ENCODE data around the gene DOCK1. TPM values are rescaled to one million over a fixed set of nuclear protein-coding genes. Genes with fewer than 3 reads are reported as not detected.

The DOCK1 gene
- polyA plus RNA-seq, 1 donor: 29.9 TPM

GRCh38 chr10:127148066-127148932 is 243.1 kb downstream of the DOCK1 start:
- no peak for DNase-seq

DNA sequence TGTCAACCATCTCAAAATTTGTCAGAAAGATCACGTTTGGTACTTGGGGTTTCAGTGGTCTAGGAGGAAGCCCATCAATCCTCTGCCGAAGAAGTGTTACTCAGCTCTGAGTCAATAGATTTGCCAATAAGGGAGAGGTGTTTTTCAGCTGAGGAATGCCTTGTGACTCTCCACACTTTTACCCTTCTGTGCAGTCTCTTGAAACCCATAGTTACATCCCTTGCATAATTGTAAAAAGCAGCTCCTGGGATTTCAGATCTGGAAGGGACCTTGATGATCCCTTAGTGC is 243.6 kb downstream of the DOCK1 start:
- no peak for DNase-seq

GRCh38 chr10:127149501-127150081 is 244.4 kb downstream of the DOCK1 start:
- no peak for DNase-seq

GRCh38 chr10:127150136-127150535 is 244.9 kb downstream of the DOCK1 start:
- no peak for DNase-seq

DNA sequence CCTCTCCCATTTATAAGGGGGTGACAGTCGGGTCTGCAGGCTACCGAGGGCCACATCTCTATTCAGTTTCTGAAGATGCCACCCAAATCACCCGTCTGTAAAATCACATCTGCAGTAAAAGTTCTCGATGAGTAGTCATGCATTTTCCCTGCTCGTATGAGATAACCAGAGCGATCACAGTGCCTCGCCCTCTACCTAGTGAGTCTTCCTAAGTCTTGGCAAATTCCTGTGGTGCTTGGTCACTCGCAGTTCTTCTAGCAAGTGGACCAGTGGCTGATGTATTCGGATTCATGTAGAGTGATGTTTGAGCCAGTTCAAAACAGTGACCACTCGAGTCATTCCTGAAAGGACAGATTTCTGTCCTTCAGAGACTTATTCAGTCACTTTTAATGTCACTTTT is 246.3 kb downstream of the DOCK1 start:
- no peak for DNase-seq

- no peak for DNase-seq
Observed at GRCh38 chr10:127151981-127152699, 246.9 kb downstream of the DOCK1 start.

DNA sequence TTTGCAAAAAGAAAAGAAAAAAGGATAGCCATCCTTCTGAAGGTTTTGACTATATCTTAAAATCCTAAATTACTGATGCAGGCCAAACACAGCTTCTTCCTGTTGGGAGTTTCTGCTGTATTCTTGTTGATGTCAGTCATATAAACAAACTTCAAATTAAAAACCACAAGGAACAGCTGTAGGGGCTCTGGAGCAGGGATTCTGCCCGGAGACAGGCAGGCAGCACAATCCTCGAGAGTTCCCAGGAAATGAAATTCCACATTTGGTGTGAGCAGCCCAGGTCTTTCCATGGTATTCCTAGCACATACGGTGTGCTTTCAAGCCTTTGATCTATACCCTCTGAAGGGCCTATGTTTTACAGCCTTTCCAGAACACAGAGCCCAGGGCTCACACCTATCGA is 248.0 kb downstream of the DOCK1 start:
- DNase-seq: no peak

- DNase-seq: no peak
Observed at GRCh38 chr10:127154831-127155620, 249.8 kb downstream of the DOCK1 start.

- DNase-seq: no peak
Observed at GRCh38 chr10:127157089-127157488, 251.9 kb downstream of the DOCK1 start.

GRCh38 chr10:127157506-127158200 is 252.4 kb downstream of the DOCK1 start:
- DNase-seq: no peak

DNA sequence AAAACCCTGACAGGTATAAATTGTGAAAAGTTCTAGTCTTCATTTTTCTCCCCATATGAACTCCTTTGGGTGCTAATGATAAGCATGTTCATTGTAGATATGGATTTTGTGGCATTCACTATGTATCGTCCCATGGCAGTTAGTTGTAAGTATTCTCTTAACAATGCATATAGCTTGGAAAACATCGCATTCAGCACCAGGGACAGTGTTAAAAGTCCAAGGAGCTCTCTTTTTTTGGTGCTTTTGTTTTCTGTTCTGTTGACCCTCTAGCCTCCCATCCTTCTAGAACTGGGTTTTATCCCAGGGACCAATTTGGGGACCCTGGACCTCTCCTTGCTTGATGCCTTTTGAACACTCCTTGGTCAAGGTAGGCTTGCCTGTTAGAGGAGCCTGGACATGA is 253.4 kb downstream of the DOCK1 start:
- no peak for DNase-seq

GRCh38 chr10:127159648-127160245 is 254.5 kb downstream of the DOCK1 start:
- DNase-seq: no peak

DNA sequence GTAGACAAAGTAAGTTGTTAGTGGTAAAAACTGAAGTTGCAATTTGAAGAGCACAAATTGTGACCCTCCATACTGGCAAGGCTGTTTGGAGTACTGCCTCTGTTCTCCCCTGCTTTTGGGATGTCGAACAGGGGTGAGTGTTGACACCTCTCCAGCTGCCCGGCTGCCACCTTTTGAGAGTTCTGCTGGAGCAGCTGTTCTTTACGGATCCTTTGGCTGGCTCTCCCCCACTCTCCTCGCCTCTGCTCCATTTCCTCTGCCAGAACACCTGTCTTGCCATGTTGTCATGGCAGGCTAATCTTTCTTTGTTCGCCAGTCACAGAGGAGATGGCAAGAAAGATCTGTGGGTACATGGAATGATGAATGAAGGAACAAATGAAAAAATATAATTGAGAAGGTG is 256.3 kb downstream of the DOCK1 start:
- DNase-seq: no peak

GRCh38 chr10:127162841-127163240 is 257.6 kb downstream of the DOCK1 start:
- no peak for DNase-seq

DNA sequence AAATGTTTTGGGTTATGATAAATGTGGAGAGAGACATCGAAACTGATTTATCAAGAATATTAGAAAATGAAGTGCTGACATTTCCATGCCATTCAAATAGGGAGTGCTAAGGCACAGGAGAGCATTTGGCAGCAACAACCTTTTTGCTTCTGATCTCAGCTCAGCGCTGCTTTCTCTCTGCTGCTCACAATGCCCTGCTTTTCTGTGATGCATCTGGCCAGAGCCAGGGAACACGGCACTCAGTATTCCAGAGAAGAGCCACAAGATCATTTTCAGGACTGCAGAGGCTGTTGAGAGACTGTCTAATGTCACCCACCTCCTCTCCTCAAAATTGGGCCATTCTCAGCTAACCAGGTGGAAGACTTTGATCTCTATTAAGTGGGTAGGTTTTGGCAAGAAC is 263.0 kb downstream of the DOCK1 start:
- no peak for DNase-seq

- DNase-seq: no peak
Observed at GRCh38 chr10:127174866-127175265, 269.6 kb downstream of the DOCK1 start.

- no peak for DNase-seq
Observed at GRCh38 chr10:127175357-127176110, 270.3 kb downstream of the DOCK1 start.

DNA sequence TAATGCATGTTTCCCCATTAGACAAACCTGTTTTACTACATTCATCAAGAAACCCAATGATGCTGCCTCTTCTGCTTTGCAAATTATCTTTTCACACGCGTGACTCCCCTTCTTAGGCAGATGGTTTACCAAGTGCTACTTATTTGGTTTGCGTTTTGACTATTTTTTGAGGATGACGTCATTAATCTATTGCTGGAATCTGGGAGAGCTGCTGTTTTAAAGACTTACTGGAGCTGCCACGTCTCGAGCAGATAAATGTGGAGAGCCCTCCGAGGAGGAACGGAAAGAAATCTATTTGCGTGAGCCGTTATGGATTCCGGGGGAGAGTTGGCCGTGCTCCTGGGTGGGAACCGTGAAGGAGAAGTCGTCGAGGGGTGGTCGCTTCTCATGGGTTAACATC is 271.4 kb downstream of the DOCK1 start:
- no peak for DNase-seq

DNA sequence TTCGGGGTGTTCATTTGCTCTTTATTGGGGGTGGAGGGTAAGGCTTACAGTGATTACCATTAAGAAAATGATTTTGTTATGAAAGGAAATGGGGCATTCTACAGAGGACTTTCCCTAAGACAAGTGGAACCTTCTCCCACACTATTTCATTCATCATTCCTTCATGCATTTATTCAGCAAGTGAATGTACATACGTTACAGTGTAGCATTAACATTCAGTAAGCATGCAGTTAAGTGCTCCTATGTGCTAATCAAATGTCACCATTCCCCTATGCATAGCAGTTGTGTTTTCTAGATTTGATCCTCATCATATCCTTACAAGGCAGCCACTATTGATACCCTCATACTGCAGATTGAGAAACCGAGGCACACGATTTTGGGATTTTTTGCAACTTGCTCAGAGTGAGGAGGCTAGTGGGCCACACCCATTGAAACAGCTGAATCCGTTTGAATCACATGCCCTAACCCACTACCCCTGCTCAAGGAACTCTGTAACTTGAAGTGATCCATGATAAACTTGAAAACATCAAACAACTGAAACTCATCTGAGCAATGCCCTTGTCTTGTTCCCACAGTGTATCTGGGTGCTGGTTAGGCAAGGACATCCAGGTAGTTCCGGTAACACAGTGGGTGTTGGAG is 274.5 kb downstream of the DOCK1 start:
- no peak for DNase-seq

DNA sequence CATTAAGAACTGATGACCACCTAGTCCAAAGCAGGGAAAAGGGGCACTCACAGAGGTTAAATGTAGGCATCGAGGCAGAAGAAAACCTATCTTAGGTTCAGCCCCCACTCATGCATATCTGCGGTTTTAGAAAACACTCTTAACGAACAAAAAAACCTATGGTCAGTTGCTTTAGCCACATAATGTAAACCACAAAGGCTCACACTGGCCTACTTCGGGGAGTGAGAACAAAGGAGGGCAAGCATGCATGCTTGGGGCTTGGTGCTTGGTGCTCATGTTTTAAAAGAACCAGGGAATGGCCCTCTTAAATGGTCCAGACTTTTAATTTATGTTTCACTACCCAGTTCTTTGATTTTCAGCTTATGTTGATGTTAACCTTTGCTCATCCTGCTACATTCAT is 276.9 kb downstream of the DOCK1 start:
- DNase-seq: no peak

GRCh38 chr10:127184582-127184981 is 279.4 kb downstream of the DOCK1 start:
- no peak for DNase-seq

Measured in hindlimb muscle (tissue), 1 donor.